ENCODE data around the gene IVD. TPM values are rescaled to one million over a fixed set of nuclear protein-coding genes. Genes with fewer than 3 reads are reported as not detected.

The IVD gene
- total RNA-seq, 1 donor from 2014 or later = 12.4 TPM

- no peaks in the 10 kb centered on the region for H3K27me3 ChIP-seq (ENCODE audit: control insufficient read depth, insufficient read depth, low read length)
- DNase-seq (ENCODE audit: low read depth) (no peak), FAIRE-seq (no peak)
- TF ChIP-seq CTCF (IDR thresholded peaks at IDR 0.05; ENCODE audit: insufficient read depth, low read length, severe bottlenecking) = no peak
- H3K4me3 ChIP-seq (ENCODE audit: low read depth, low read length) = no peak overlapping the region
- no peaks in the 10 kb centered on the region for H3K36me3 ChIP-seq (ENCODE audit: control insufficient read depth, insufficient read depth, low read length)
Measured at GRCh38 chr15:40380636-40381035, 25.0 kb upstream of the IVD start.

- Histone ChIP-seq H3K36me3 (ENCODE audit: control insufficient read depth, insufficient read depth, low read length) (peaks cover 4% of the 10 kb centered on the region), H3K27me3 (ENCODE audit: control insufficient read depth, insufficient read depth, low read length) (no peaks in the 10 kb centered on the region), H3K4me3 (ENCODE audit: low read depth, low read length) (no peak overlapping the region)
- FAIRE-seq (no peak), DNase-seq (ENCODE audit: low read depth) (no peak)
- no peak for TF ChIP-seq CTCF (IDR thresholded peaks at IDR 0.05; ENCODE audit: insufficient read depth, low read length, severe bottlenecking)
Measured at GRCh38 chr15:40381818-40382529, 23.6 kb upstream of the IVD start.

- DNase-seq (ENCODE audit: low read depth) (peak; percentile 84), FAIRE-seq (no peak)
- Histone ChIP-seq H3K27me3 (ENCODE audit: control insufficient read depth, insufficient read depth, low read length) (no peaks in the 10 kb centered on the region), H3K4me3 (ENCODE audit: low read depth, low read length) (peak within 1 kb of the TSS; percentile 85), H3K36me3 (ENCODE audit: control insufficient read depth, insufficient read depth, low read length) (peaks cover 5% of the 10 kb centered on the region)
- TF ChIP-seq CTCF (IDR thresholded peaks at IDR 0.05; ENCODE audit: insufficient read depth, low read length, severe bottlenecking) = no peak
Measured at GRCh38 chr15:40382580-40383456, 22.8 kb upstream of the IVD start, which contains the start of gene KNSTRN. TSS of gene KNSTRN (plus strand) at chr15:40382721. CDS start at chr15:40382836, 115 bp downstream.

GRCh38 chr15:40386480-40386879, 19.1 kb upstream of the IVD start:
- no peak for TF ChIP-seq CTCF (IDR thresholded peaks at IDR 0.05; ENCODE audit: insufficient read depth, low read length, severe bottlenecking)
- Histone ChIP-seq H3K4me3 (ENCODE audit: low read depth, low read length) (no peak overlapping the region), H3K36me3 (ENCODE audit: control insufficient read depth, insufficient read depth, low read length) (peaks cover 15% of the 10 kb centered on the region), H3K27me3 (ENCODE audit: control insufficient read depth, insufficient read depth, low read length) (no peaks in the 10 kb centered on the region)
- FAIRE-seq = no peak
- no peak for DNase-seq (ENCODE audit: low read depth)

- no peaks in the 10 kb centered on the region for H3K27me3 ChIP-seq (ENCODE audit: control insufficient read depth, insufficient read depth, low read length)
- no peak for TF ChIP-seq CTCF (IDR thresholded peaks at IDR 0.05; ENCODE audit: insufficient read depth, low read length, severe bottlenecking)
- DNase-seq (ENCODE audit: low read depth) (peak; percentile 40), FAIRE-seq (no peak)
- H3K4me3 ChIP-seq (ENCODE audit: low read depth, low read length) = no peak overlapping the region
- peaks cover 19% of the 10 kb centered on the region for H3K36me3 ChIP-seq (ENCODE audit: control insufficient read depth, insufficient read depth, low read length)
Measured at GRCh38 chr15:40388941-40389823, 16.4 kb upstream of the IVD start.

Measured in bronchial epithelial cell (primary cell).